GM21515 (cell line): ENCODE measurements around the gene DGLUCY.
"Not testable (repeated sequence)": the region's sequence is repeated elsewhere in the genome, so short reads cannot be mapped to it uniquely, and the experiment has no call there.

Source experiments
- ATAC-seq: cut with Tn5 transposase; IDR thresholded peaks from one replicate; pipeline ENCODE4 v1.9.1; 2021; ENCODE audit not compliant: unreplicated experiment

DGLUCY gene

DNA sequence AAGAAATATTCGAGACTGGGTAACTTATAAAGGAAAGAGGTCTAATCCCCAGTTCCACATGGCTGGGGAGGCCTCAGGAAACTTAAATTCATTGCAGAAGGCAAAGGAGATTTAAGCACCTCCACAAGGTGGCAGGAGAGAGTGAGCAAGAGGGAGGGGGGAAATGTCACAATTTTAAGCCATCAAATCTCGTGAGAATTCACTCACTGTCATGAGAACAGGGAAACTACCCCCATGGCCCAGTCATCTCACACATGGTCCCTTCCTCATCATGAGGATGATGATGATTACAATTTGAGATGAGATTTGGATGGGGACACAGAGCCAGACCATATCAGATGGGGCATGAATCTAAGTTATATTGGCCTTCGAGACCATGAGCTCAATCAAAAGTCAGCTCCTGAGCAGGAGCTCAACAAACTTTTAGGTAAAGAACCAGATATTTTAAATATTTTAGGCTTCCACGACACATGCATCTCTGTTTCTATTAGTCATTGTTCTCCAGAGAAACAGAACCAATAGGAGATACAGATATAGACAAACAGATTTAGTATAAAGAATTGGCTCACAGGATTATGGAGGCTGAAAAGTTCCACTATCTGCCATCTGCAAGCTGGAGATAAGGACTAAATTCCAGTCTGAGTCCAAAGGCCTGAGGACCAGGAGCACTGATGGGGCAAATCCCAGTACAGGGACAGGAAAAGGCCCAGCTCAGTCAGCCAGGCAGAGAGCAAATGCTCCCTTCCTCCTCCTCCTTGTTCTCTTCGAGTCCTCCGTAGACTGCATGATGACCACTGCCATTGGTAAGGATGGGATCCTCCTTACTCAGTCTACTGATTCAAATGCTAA lies 24.9 kb downstream of the DGLUCY start:
- no peak for ATAC-seq

DNA sequence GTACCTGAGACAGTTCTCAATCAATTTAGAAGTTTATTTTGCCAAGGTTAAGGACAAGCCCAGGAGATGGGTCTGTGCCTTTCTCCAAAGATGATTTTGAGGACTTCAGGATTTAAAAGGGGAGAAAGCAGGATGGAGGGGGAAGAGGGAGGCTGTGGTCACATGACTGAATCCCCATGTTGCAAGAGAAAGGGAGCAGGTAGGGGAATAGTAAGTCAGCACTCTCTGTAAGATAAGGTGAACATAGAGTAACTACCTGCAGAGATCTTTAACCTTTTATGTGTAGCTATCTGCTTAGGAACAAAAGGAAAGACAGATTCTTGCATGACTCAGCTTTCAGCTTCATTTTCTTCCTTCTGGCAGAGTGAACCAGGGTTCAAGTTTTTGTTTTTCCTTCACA lies 25.9 kb downstream of the DGLUCY start:
- ATAC-seq: no peak

GRCh38 chr14:91140672-91141071 lies 26.8 kb downstream of the DGLUCY start:
- ATAC-seq: no peak

- peak; percentile 89 for ATAC-seq
These were observed 28.4 kb downstream of the DGLUCY start for GRCh38 chr14:91142214-91142668.

DNA sequence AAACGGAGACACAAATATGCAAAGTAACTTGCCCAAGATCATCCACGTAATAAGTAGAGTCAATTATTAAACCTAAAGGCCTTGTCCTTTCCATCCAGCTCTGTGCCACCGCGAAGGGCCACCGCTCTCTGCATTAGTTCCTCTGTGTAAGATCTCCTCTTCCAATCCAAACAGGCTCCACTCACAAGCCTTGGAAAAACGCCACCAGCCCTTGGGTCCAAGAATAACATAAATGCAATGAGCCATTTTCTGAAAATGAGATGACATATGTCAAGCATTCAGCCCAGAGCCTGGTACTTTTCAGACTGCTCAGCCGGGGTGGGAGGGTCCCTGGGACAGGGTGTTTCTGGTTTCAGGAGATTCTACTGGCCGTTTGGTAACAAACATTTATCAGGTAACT lies 30.0 kb downstream of the DGLUCY start:
- ATAC-seq: no peak

- no peak for ATAC-seq
These were observed 30.7 kb downstream of the DGLUCY start for GRCh38 chr14:91144425-91145145.

GRCh38 chr14:91145391-91146160 lies 31.7 kb downstream of the DGLUCY start:
- no peak for ATAC-seq

DNA sequence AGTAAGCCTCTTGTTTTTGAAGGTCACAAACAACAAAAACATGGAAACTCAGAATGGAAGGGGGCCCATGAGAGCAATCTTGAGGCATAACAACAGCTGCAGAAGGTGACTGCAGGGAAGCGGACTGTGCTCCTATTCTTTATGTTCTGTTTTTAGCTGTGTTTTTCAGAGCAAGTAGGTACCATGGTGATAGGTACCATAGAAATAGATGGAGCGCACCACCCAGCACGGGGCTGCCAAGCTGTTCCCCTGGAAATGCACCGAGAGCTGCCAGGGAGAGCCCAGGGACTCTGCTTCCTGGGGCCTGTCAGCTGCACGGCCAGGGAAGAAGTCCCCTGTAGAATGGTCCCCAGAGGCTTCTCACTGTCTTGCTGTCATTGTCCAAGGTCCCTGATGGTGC lies 32.8 kb downstream of the DGLUCY start:
- ATAC-seq: no peak

DNA sequence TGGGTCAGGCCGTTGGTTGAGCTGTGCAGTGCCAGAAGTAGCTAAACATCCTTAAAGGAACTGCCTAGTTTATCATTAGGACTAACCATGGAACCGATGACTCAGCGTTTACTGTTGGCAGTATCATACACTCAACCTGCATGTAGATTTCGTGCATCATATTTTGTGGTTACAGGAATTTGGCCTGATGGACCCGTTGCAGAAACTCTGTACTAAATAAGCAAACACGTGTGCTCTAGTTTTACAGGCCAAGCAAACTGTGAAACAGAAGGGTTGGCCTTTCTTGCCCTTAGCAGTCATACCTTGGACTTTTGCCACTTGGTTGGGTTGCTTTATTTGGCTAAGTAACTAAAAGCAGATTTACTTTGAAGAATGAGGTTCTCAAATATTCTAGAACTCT lies 35.6 kb downstream of the DGLUCY start:
- no peak for ATAC-seq

DNA sequence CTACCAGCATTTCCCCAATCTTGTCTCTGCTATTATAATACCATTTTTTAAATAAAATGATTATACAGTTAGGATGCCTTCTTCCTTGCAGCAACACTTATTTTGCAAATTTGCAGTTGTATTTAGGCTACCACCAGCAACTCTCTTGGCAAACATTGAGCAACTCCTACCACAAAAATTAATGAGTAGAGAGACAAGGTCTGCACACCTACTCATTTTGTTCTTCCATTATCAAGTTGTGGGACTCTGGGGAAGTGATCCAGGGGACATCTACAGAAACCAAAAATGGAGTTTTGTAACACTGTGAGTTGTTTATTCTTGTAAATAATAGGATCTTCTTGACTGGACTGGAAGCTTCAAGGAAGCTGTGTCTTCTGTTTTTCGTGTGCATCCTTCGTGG lies 38.6 kb downstream of the DGLUCY start:
- ATAC-seq: no peak

- no peak for ATAC-seq
These were observed 39.5 kb downstream of the DGLUCY start for GRCh38 chr14:91153360-91153759.

DNA sequence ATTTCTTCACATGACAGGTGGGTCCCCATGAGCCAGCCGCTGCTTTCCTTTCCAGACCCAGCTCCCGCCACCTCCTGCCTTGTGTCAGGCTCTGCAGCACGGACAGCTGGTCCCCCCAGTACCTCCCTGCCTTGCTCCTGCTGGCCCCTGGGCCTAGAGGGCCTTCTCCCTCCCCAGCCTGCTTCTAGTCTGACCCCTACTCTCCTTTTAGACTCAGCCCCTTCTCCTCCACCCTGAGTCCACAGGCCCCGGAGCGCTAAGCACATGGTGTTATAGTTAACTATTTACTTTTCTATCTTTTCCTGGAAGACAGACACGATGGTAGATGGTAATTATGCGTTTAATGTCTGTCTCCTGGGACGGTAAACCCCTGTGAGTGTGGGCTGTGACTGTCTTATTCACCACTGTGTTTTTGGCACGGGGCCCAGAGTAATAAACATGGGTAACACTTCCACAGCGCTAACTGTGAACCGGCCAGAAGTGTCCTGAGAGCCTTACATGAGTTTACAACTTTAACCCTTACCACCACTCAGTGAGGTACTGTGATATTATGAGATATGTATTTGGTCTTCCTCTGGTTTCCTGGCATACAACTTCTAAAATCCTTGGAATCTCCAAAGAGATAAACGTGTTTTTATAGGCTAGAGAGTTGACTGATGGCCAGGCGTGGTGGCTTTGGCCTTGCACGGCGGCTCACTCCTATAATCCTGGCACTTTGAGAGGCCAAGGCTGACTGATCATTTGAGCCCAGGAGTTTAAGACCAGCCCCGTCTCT lies 41.2 kb downstream of the DGLUCY start:
- ATAC-seq: no peak

DNA sequence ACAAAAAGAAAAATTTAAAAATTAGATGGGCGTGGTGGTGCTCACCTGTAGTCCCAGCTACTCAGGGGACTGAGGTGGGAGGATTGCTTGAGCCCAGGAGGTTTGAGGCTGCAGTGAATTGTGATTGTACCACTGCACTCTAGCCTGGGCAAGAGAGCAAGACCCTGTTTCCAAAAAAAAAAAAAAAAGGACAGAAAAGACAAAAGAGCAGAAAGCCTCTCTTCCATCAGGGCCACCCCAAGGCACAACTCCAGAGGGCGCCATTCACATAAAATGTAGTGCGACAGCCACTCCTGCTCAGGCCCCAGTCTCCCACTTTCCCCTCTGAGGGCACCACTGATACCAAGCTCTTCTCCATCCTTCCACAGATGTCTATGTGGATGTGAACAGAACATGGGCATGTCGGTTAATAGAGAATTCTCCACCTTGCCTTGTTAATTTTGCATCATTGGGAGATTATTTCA lies 41.8 kb downstream of the DGLUCY start:
- ATAC-seq: no peak

DNA sequence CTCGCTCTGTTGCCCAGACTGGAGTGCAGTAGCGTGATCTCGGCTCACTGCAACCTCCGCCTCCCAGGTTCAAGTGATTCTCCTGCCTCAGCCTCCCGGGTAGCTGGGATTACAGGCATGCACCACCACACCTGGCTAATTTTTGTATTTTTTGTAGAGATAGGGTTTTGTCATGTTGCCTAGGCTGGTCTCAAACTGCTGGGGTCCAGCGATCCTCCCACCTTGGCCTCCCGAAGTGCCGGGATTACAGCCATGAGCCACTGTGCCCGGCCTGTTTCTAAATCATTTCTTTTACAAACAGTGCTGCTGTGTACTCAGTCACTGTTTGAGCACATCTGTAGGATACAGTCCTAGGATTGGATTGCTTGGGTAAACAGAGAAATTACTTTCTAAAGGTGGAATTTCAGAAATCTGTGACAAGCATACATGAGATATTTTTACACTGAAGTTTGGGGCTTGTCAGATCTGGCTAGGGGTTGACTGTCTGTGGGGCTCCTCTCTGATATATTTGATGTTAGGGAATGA lies 42.3 kb downstream of the DGLUCY start:
- ATAC-seq: not testable (repeated sequence)

DNA sequence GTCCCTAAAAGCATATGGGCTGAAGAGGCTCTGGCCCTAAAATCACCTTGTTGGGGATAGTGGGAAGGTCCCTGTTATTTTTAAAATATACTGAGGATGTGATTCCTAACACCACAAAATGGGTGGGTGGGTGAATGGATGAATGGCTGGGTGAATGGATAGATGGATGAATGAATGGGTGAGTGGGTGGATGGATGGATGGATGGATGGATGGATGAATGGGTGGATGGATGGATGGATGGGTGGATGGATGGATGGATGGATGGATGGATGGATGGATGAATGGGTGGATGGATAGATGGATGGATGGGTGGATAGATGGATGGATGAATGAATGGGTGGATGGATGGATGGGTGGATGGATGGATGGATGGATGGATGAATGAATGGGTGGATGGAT lies 43.0 kb downstream of the DGLUCY start:
- ATAC-seq: not testable (repeated sequence)

DNA sequence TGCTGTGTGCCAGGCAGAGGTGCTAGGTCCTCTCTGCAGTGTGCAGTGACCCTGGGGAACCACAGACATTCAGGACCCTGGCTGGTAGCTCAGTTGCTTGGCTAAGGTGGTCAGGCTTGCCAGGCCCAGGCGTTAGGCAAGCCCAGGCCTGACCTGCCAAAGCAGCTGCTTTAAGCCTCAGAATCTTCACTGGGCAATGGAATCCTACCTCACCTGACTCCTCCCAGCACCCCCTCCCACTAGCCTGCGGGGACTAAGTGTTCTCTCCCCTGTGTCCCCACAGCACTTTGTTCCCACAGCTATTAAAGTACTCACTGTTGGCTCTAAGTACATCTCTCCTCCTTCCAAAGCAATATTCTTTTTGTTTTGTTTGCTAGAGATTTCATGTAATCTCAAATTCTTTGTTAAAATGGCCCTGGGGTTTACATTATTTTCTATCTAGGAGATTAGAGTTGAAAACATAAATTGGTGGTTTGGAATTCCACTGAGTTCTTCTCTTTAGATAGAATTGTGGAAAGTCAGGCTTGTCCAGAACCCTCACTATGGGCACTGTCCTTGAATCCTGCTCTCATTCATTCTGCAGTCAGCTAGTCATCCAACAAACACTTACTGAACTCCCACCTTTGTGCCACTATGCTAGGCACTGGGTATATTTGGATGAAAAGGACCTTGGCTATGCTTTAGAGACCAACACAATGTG lies 44.4 kb downstream of the DGLUCY start:
- ATAC-seq: no peak

DNA sequence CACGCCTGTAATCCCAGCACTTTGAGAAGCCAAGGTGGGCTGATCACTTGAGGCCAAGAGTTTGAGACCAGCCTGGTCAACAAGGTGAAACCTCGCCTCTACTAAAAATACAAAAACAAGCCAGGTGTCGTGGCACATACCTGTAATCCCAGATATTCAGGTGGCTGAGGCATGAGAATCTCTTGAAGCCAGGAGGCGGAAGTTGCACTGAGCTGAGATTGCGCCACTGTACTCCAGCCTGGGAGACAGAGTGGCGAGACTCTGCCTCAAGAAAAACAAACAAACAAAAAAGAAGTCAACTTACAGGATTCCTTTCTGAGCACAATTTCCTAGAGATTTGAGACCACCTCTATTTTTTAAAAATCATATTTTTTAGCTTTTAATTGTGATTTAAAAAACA lies 45.3 kb downstream of the DGLUCY start:
- no peak for ATAC-seq

GRCh38 chr14:91159906-91160305 lies 46.0 kb downstream of the DGLUCY start:
- ATAC-seq: no peak

- no peak for ATAC-seq
These were observed 49.4 kb downstream of the DGLUCY start for GRCh38 chr14:91163316-91163715.

DNA sequence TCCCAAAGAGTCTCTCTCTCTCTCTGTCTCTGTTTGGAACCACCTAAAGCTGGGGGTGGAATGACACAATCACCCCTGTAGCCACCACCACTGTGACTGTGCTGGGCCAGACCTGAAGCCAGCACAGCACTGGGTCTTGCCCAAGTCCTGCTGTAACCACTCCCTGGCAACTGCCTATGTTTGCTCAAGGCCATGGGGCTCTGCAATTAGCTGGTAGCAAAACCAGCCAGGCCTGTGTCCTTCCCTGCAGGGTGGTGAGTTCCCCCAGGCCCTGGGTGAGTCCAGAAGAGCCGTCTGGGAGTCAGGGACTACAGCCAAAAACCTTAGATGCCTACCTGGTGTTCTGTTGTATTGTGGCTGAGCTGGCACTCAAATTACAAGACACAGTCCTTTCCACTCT lies 50.8 kb downstream of the DGLUCY start:
- ATAC-seq: no peak
